Stromal cell of bone marrow (primary cell): ENCODE data around the gene LRRIQ4.

Source experiments
- DNase-seq: peaks from one replicate; pipeline ENCODE4 v3.0.0-alpha.2; 2012; ENCODE audit warnings: low read depth

LRRIQ4 gene

DNA sequence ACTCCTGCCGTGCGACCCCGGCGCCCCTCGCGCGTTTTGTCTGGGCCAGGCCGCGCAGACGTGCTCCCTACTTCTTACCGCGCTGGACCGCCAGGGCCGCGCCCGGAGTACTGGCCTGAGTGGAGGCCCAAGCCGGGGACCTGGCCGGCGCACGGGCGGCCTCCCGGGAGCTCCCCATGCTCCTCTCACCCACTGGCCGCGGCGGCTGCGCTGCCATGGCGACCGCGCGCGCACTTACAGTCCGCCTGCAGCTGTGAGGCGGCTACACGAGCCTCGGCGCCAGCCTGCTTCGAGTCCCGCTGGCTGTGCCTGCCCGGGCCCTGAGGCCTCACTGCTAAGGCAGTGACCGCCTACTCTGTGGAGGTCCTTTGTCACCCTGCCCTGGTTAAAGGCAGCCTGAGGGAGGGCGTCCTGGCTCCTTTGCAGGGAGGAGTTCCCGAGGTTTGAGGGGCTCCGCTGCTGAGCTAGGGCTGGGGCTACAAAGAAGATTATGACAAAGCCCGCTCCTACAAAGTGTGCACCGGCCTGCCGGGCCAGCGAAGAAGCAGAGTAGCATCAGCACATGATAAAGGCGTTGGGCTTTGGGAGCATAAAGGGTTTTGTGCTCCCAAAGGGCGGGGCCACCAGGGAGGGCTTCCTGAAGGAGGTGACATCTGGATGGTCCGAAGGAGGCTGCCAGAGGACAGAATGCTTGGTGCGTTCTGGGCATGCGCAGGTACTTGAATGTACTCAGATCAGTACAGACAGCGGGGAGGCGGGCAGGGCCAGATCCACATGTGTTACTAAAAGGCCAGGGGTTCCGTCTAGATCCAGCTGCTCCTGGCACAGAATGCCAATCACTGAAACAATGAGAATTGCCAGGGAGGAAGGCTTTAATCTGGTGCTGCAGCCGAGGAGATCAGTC lies at the start of gene LRRIQ4, which contains the start of gene LRRC34:
Gene LRRIQ4, plus strand, starts transcription at position 539 of the 904 bp plus-strand sequence. CDS start 9,052 bp downstream, outside the sequence.
Gene LRRC34, minus strand, starts transcription at position 573 of the 904 bp plus-strand sequence. Its CDS starts 356 bp downstream, at position 217.
- peak; percentile 34 for DNase-seq

DNA sequence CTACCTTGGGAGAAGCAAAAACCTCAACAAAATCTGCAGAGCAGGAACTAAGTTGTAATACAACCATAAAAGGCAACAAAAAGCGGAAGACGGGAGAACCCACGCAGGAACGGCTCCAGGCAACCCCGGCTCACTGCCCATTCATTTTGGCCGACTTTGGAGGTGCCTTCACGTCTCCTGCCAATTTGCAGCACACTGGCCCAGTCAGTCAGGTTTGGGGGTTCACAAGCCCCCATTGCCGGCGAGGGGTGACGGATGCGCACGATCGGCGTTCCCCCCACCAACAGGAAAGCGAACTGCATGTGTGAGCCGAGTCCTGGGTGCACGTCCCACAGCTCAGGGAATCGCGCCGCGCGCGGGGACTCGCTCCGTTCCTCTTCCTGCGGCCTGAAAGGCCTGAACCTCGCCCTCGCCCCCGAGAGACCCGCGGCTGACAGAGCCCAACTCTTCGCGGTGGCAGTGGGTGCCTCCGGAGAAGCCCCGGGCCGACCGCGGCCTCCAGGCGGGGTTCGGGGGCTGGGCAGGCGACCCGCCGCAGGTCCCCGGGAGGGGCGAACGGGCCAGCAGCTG lies 48.3 kb upstream of the LRRIQ4 start:
- peak; percentile 34 for DNase-seq

DNA sequence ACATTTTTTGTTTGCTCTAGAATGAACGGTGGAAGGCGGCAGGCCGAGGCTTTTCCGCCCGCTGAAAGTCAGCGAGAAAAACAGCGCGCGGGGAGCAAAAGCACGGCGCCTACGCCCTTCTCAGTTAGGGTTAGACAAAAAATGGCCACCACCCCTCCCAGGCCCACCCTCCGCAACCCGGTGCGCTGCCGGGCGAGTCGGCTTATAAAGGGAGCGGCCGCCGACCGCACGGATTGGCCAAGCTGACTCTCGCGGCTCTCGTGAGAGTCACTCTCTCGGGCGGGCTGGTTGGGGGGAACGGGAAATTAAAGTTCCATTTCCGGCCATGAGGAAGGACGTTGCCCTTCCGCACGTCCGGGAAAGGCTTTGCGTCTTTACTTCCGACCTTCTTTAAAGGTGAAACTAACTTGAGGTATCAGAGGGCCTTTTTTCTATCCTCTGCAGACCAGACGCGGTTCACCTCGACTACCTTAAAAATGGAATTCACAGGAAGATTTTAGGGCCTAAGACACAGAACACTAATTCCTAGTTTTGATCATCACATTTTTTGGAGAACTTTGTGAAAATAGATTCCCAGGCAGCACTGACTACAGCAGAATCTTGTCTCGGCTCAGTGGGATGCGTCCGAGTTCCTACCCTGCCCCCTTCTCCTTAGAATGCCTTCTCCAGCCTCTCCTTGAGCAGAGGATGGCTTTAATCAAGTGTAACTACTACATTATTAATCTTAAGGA lies 47.6 kb upstream of the LRRIQ4 start, which contains the start of gene TERC:
Gene TERC, minus strand, starts transcription at position 179 of the 731 bp plus-strand sequence.
- DNase-seq: peak; percentile 89

DNA sequence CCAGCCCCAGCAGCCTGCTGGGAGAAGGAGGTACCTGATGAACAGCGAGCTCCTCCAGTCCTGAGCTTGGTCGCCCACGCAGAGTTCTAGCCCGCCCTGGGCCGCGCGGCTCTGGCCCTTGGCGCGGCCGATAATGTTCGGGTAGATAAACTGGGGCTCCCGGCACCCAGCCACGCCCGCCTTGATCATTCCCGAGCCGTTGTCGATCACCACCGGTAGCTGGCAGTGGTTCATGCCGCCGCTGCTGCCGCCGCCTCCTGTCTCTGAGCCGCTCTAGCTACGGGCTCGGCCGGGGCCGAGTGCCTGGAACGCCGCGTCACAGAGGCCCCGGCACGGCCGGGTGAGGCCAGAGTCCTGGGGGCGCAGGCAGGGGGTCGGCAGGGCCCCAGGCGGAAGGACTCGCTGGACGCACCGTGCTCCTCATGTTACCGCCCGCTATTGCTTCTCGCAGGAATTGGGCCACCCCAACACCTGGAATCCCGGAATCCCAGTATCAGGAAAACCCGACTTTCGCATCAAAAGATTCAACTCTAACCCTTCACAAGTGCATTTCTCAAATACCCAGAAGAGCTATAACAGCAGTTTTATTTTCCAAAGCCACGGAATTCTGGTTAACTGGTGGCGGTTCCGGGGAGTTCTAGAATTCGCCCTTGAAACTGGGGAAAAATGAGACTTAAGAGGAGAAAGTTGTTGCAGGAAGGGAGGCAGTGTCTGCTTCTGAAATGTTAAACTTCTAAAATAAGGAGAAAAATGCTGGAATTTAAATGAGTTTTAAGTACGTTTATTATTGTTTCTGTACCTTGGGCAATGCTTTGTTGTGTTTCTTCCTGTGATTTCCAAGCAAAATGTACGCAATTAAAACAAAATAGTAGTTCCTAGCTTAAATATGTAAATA lies 43.1 kb upstream of the LRRIQ4 start, which contains the start of gene ACTRT3:
Gene ACTRT3, minus strand, starts transcription at position 275 of the 895 bp plus-strand sequence. Its CDS starts 41 bp downstream, at position 234.
- DNase-seq: peak; percentile 43

DNA sequence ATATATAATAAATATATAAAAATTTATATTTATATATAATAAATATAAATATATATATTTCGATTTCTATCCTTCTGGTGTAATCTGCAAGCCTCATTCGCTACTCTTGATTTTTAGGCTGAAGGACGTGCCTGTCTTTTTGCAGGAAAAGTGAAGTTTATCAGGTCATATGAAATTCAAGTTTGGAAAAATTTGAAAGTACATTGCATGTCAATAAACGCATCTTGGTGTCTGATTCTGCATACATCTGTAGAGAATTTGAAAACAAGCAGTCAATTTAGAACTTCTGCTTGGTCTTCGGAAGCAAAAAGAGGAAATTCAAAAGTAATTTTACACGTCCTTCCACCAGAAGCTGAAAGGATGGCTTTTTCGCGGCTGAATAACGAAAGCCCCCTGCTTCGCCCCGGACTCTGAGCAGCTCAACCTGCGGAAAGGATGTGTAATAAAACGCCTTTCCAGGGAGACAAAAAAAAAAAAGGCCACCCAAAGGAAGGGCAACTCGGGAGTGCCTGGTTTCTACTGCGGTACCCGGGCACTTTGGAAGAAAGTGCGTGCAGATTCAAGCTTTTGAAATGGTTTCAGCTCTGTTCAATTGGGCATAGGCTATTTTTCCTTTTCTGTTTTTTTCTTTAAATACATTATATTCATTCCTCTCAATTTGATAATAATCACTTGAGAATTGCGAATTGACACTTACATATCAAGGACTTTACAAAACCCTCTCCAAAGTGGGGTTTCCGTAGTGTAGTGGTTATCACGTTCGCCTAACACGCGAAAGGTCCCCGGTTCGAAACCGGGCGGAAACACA lies 41.0 kb upstream of the LRRIQ4 start:
- DNase-seq: peak; percentile 49

DNA sequence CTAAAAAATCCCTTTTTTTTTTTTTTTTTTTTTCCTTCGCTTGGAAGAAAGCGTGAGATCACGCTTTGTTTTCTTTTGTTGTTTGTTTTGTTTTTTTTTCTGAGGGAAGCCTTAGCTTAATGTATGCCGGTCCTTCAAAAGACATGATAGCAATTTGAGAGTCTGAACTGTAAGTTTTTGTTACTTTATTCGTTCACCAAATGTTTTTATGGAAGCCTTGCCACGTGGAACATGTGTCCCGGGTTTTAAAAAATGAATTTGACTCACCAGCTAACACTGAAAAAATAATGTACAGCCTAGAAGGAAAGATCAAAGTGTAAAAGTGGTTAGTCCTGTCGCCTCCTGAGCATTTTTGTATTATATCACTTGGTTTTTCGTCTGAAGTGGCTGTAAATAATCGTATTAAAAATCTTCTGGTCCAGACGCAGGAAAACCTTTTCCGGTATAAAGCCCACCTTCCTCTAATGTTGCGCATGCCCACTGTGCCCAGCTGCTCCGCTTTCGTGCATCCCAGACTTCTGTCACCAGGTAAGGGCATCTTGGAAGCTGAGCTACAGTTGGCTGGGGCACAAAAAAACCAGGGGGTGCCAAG lies 40.3 kb upstream of the LRRIQ4 start:
- peak; percentile 59 for DNase-seq

DNA sequence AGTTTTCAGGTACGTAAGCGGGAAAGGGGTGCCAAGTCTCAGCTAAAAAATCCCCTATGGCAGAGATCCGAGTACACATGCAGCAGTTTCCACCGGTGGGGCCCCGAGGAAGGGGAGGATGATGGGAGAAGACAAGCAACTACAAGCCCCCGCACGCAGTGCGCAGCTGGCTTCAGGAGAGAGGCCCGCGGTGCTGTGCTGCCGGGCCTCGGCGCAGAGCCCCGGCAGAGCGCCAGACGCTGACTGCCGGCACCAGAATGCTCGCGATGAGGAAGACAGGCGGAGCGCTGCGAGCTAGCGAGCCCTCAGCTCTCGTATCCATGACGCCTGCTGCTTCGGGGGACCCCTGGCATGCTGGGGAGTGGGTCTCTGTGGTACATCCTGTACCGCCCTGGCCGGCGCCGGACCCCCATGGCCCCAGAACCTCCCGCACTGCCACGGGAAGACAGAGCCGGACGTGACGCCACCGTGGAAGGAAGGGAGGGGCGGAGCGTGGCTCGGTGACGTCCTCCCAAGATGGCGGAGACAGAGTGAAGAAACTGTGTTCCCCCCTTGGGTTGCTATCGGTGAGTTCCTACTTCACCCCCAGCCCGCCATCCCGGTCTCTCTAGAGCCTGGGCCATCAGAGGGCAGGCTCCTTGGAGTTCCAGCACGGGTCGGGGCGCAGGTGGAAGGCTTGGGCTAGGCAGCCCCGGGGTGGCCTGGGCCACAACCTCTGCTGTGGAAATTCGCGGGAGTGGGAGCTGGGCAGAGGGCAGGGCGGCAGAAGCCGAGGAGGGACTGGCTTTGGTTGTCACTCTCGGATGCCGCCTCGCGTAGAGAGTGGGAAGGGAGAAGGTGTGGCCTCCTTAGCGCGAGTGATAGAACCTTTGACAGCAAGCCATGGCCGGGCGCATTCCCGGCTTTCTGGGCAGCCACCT lies 39.5 kb upstream of the LRRIQ4 start, which contains the start of gene MYNN:
Gene MYNN, plus strand, starts transcription at position 500 of the 920 bp plus-strand sequence. CDS start 900 bp downstream, outside the sequence.
- peak; percentile 76 for DNase-seq

DNA sequence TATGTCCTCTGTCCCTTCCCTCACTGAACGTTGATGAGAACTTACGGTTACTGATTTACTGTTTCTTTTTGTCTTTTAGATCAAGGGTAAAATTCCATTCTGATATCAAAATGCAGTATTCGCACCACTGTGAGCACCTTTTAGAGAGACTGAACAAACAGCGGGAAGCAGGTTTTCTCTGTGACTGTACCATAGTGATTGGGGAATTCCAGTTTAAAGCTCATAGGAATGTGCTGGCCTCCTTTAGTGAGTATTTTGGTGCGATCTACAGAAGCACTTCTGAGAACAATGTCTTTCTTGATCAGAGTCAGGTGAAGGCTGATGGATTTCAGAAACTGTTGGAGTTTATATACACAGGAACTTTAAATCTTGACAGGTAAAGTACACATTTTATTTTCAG lies 38.5 kb upstream of the LRRIQ4 start:
- no peak for DNase-seq

DNA sequence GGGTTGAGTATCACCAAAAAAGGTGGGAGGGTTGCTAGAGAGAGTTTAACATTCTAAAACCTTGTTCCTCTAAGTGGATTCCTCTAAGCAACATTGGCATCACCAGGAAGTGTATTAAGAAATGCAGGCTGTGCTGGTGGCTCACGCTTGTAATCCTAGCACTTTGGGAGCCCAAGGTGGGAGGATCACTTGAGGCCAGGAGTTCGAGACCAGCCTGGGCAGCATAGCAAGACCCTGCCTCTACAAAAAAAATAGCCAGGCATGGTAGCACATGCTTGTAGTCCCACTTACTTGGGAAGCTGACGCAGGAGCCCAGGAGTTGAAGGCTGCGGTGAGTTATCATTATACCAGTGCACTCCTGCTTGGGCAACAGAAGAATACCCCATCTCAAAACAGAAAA lies 34.8 kb upstream of the LRRIQ4 start:
- no peak for DNase-seq

DNA sequence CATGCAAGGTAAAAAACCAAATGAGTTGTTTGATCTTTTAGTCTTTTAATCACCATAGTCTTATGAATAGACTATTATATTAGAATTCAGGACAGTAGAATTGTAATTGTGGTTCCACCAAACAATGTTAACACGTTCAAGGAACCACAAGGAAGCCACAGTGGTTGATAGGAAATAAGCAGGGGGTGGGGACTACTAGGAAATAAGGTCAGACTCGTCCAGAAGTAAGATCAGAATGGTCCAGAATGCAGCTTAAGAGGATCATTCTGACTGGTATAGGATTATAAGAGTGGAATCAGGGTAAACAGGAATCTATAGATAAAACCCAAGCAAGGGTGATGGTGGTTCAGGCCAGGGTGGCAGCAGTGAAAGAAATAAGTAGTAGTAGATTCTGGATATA lies 31.9 kb upstream of the LRRIQ4 start:
- DNase-seq: no peak

DNA sequence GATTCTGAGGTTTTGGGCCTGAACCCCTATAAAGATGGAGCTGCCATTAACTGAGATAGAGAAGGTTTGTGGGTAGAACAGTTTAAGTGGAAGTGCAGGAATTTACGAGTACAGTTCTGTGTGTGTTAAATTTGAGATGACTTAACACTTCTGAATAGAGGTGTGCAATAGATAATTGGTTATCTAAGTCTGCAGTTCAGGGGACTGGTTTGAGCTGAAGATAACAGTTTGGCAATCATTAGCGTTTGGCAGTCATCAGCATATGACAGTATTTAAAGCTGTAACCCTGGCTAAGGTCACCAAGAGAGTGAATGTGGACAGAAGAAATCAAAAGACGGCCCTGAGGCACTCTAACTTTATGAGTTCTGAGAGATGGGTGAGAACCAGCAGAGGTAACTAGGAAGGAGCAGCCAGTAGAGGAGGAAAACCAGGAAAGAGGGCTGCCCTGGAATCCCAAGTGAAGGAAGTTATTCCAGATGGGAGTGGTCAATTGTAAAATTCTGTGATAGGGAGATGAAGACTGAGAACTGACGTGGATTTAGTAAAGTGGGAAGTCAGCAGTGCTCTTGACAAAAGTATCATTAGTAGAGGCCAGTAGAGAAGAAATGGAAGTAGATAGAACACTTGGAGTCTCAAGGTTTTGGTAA lies 31.3 kb upstream of the LRRIQ4 start:
- DNase-seq: no peak

DNA sequence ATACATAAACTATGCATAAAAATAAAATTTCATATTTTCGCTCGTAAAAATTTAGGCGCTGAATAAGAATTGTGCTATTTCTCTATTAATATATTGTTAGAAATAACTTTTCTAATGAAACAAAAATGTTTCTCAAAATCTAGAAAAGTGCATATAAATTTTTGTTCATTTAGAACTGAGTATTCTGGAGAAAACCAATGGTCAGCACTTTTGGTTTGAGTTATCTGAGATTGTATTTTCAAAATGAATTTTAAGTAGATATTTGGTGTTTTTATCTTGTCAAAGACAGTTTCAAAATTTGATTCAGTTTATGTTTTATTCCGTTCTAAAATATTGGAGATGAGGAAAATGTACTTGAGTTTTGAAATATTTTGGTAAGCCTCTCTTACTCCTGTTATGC lies 25.6 kb upstream of the LRRIQ4 start:
- DNase-seq: no peak

DNA sequence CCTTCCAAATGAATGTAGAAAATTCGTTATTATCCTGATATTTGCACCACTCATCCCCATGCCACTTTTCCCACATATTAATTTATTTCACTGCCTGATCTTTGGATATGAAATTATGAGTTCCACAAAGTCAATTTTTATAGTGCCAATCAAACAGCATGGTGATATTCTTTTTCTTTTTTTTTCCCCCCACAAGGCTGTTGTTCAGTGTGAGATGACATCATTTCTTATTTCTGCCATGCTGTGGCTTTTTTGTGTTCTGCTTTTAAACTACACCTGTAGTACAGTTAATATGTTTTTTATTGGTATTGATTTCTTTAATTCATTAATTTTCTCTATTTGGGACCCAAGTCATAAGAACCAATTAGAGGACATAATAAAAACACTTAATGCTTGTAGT lies 24.9 kb upstream of the LRRIQ4 start:
- DNase-seq: no peak

DNA sequence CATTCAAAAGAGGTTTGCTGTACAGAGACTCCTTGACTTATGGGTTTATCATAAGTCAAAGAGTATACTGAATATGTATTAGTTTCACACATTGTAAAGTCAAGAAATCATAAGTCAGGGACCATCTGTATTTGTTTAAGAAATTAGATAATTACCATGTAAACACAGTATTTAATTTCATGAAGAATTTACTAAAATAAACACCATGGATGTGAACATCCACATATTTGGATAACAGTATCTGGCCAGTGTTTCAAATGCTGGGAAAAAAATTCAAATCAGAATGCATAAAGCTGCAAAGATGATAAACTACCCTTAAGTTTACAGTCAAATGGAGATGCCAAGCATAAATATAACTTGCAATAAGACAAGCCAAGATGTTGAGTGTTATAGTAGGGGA lies 22.5 kb upstream of the LRRIQ4 start:
- DNase-seq: no peak

DNA sequence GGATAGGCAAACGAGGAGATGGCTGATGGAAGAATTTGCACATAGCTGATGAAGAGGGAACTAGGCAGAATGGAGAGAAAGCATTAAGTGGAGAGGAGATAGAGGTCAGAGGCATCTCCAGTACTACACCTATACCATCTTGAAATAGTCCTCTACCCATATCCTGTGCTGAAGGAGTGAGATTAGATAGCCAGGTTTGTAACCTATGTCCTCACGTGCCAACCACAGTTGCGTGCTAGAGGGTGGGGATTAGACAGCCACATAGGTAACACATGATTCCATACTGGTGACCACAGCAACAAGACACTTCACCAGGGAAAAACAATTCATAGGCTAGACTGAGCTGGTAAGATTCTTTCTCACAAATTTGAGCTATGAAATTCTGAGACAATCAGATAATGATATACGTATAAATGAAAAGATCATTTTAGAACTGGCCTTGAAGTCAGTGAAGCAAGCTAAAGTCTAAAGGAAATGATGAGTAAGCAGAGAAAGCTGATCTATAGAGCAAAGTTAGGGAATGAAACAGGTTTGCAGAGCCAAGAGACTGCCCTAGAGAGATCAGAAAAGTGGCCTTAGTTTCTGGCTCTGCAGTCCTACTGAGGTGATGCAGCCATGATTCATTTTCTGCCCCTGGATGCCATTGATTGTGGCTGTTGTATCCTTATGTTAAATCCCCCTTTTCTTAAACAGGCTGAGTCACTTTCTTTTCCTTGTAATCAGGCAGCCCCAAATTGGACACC lies 21.8 kb upstream of the LRRIQ4 start:
- DNase-seq: no peak

DNA sequence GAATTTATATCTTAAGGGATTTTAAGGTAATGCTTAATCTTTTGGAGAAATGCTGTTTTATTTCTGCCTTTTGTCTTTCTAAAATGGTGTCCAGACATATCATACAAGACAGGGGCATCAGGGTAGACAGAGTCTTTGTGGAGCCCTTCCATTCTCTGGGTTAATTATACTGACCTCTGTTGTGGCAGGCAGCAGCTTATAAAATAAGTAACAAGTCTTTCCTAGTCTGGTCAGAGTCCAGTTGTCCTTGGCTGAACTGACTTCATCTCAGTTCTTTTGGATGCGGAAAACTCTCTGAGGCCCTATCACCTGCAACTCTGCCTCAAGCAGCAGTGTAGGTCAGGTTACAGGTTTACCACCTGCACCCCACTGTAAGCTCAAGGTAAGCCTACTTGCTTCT lies 20.3 kb upstream of the LRRIQ4 start:
- no peak for DNase-seq

DNA sequence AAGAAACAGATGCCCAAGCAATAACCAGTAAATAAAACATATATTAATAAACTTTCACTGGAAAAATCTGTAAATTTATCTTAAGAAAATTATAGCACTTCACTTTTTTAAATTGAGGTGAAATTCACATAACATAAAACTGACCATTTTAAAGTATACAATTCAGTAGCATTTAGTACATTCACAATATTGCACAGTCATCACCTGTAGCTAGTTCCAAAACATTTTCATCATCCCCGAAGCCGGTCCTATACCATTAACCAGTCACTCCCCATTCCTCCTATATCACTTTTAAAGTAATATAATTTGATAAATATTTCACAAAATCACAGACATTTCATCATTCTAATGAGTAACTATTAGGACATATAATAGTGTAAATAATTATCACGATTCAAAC lies 8.0 kb upstream of the LRRIQ4 start:
- no peak for DNase-seq
